ENCODE results near the gene RCCD1. TPM values are rescaled to one million over a fixed set of nuclear protein-coding genes. Genes with fewer than 3 reads are reported as not detected.

Gene RCCD1
- total RNA-seq, 1 experiment from 2014 or later = 26.1 TPM

GRCh38 chr15:90972133-90972532, 17.4 kb downstream of the RCCD1 start:
- Mint-ChIP-seq H3K4me1 (ENCODE audit: low read depth, unreplicated experiment) (no peaks in the 10 kb centered on the region), H3K36me3 (ENCODE audit: insufficient read depth, unreplicated experiment) (peaks cover 81% of the 10 kb centered on the region), H3K27me3 (ENCODE audit: insufficient read depth, unreplicated experiment) (no peaks in the 10 kb centered on the region), H3K4me3 (ENCODE audit: unreplicated experiment) (no peak overlapping the region), H3K9me3 (ENCODE audit: unreplicated experiment) (no peaks in the 10 kb centered on the region), H3K27ac (ENCODE audit: unreplicated experiment) (no peak overlapping the region)
- CTCF ChIA-PET = no interaction called here
- BruUV-seq (replicated peaks) = no TSS peak
- Histone ChIP-seq H3K9me3 (no peaks in the 10 kb centered on the region), H3K27me3 (replicated peaks; ENCODE audit: control insufficient read depth, insufficient read depth, low read length) (no peaks in the 10 kb centered on the region), H3K36me3 (ENCODE audit: control insufficient read depth, insufficient read depth, low read length) (no peaks in the 10 kb centered on the region), H3K4me1 (no peaks in the 10 kb centered on the region), H3K4me3 (ENCODE audit: low read depth, low read length) (no peak overlapping the region)
- no peak for TF ChIP-seq CTCF (IDR thresholded peaks at IDR 0.05; ENCODE audit: insufficient read depth in 1 of 2, low read depth in 1 of 2, low read length in 1 of 2, severe bottlenecking in 1 of 2, unreplicated experiment in 1 of 2)
- no peak for DNase-seq
- POLR2A ChIA-PET = interaction anchor here (0.7 kb wide), 1 partner anchor 36 kb away, joined by 8 read pairs; no protein-coding TSS in a partner anchor
- intact Hi-C loops (cut with micrococcal nuclease; ENCODE audit: unreplicated experiment) = loop anchor here (5.0 kb wide), 1 partner anchor 60 kb away; no protein-coding TSS in a partner anchor

GRCh38 chr15:90974216-90974615, 19.5 kb downstream of the RCCD1 start:
- peaks cover 2% of the 10 kb centered on the region for H3K36me3 ChIP-seq (ENCODE audit: control insufficient read depth, insufficient read depth, low read length)

GRCh38 chr15:90979582-90979981, 24.9 kb downstream of the RCCD1 start:
- intact Hi-C loops (cut with micrococcal nuclease; ENCODE audit: unreplicated experiment) = no loop called here
- ChIA-PET POLR2A (no interaction called here), CTCF (interaction anchor here (0.7 kb wide), 1 partner anchor 48 kb away, joined by 3 read pairs; no protein-coding TSS in a partner anchor)
- DNase-seq = no peak
- TF ChIP-seq CTCF (IDR thresholded peaks at IDR 0.05; ENCODE audit: insufficient read depth in 1 of 2, low read depth in 1 of 2, low read length in 1 of 2, severe bottlenecking in 1 of 2, unreplicated experiment in 1 of 2) = no peak
- Mint-ChIP-seq H3K9me3 (ENCODE audit: unreplicated experiment) (no peaks in the 10 kb centered on the region), H3K4me3 (ENCODE audit: unreplicated experiment) (no peak overlapping the region), H3K27me3 (ENCODE audit: insufficient read depth, unreplicated experiment) (no peaks in the 10 kb centered on the region), H3K36me3 (ENCODE audit: insufficient read depth, unreplicated experiment) (peaks cover 87% of the 10 kb centered on the region), H3K4me1 (ENCODE audit: low read depth, unreplicated experiment) (no peaks in the 10 kb centered on the region), H3K27ac (ENCODE audit: unreplicated experiment) (no peak overlapping the region)
- Histone ChIP-seq H3K4me1 (no peaks in the 10 kb centered on the region), H3K9me3 (no peaks in the 10 kb centered on the region), H3K27me3 (replicated peaks; ENCODE audit: control insufficient read depth, insufficient read depth, low read length) (no peaks in the 10 kb centered on the region), H3K36me3 (ENCODE audit: control insufficient read depth, insufficient read depth, low read length) (peaks cover 2% of the 10 kb centered on the region), H3K4me3 (ENCODE audit: low read depth, low read length) (no peak overlapping the region)
- BruUV-seq (replicated peaks) = no TSS peak

More at GRCh38 chr15:90974216-90974615, 19.5 kb downstream of the RCCD1 start:
- TF ChIP-seq CTCF (IDR thresholded peaks at IDR 0.05; ENCODE audit: insufficient read depth in 1 of 2, low read depth in 1 of 2, low read length in 1 of 2, severe bottlenecking in 1 of 2, unreplicated experiment in 1 of 2) = no peak
- Mint-ChIP-seq H3K4me1 (ENCODE audit: low read depth, unreplicated experiment) (no peaks in the 10 kb centered on the region), H3K27ac (ENCODE audit: unreplicated experiment) (no peak overlapping the region), H3K4me3 (ENCODE audit: unreplicated experiment) (no peak overlapping the region), H3K36me3 (ENCODE audit: insufficient read depth, unreplicated experiment) (peaks cover 80% of the 10 kb centered on the region), H3K27me3 (ENCODE audit: insufficient read depth, unreplicated experiment) (no peaks in the 10 kb centered on the region), H3K9me3 (ENCODE audit: unreplicated experiment) (no peaks in the 10 kb centered on the region)
- Histone ChIP-seq H3K9me3 (no peaks in the 10 kb centered on the region), H3K4me3 (ENCODE audit: low read depth, low read length) (no peak overlapping the region), H3K27me3 (replicated peaks; ENCODE audit: control insufficient read depth, insufficient read depth, low read length) (no peaks in the 10 kb centered on the region), H3K4me1 (no peaks in the 10 kb centered on the region)
- no TSS peak for BruUV-seq (replicated peaks)
- ChIA-PET POLR2A (no interaction called here), CTCF (no interaction called here)
- no peak for DNase-seq
- intact Hi-C loops (cut with micrococcal nuclease; ENCODE audit: unreplicated experiment) = loop anchor here (5.0 kb wide), 1 partner anchor 58 kb away; no protein-coding TSS in a partner anchor

Data from Caco-2 (cell line).